NB4 (cell line): ENCODE results near the gene FXYD5.
A peak's percentile ranks its signal among the peaks of the same experiment; 100 is the strongest.
"Not testable (repeated sequence)": the region's sequence is repeated elsewhere in the genome, so short reads cannot be mapped to it uniquely, and the experiment has no call there.

Source experiments
- DNase-seq: peaks from one replicate; pipeline ENCODE4 v3.0.0; 2010; ENCODE audit warnings: low read depth
- H3K4me3 ChIP-seq: one replicate; pipeline ENCODE4 v1.5.1; 2011; ENCODE audit warnings: mild to moderate bottlenecking, low read depth, low read length, moderate library complexity
- MYC ChIP-seq: IDR thresholded peaks from 2 replicates; pipeline ENCODE4 v1.6.1; 2011; ENCODE audit warnings: low read depth, low read length
- POLR2A ChIP-seq: IDR thresholded peaks from 2 replicates; pipeline ENCODE4 v1.6.1; 2011; ENCODE audit warnings: mild to moderate bottlenecking; ENCODE audit not compliant: insufficient read length; ENCODE audit errors: extremely low read depth
- TF ChIP-seq, protein P1 (sequence below): IDR thresholded peaks from 2 replicates; pipeline ENCODE4 v1.6.1; 2011; ENCODE audit warnings: low read depth, low read length
- TF ChIP-seq, protein P2 (sequence below): IDR thresholded peaks from one replicate; pipeline ENCODE4 v1.5.1; 2012; ENCODE audit warnings: low read depth, low read length

FXYD5 gene

DNA sequence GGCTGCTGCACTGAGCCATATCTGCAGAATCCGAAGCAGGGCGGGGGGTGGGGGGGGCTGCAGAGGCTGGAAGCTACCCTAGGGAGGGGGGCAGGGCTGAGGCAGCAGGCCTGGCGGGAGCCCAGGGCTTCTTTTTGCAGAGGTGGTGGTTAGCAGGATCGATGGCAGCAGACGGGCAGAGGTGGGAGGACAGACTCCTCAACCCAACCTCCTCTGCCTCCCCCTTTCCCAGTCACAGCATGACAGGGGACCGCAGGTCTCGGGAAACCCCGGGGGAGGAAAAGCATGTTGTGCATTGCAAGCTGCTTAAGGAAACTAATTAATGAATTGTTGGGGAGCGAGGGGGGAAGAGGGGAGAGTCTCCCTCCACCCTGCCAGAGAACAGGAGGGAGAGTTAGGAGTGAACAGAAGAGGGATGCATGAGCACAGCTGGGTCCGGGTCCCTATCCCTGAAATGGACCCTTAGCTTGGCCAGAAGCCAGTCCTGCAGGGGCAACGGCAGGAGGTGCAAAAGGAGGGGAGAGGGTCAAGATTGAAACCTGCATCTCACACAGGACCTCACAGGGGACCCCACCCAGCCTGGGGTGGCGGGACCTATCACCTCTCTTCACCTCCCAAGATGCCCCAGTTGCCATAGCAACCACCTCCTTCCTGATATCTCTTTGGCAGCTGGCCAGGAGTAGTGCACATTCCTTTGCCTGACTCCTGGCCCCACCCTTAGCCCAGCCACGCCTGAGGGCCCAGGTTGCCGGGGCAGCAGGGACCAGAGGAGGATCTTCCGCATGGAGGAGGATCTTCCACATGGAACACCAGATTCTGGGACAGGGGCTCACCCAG is 9.7 kb upstream of the FXYD5 start:
- TF ChIP-seq, protein P1, sequence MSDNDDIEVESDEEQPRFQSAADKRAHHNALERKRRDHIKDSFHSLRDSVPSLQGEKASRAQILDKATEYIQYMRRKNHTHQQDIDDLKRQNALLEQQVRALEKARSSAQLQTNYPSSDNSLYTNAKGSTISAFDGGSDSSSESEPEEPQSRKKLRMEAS, result no peak
- TF ChIP-seq POLR2A (no peak), MYC (no peak)
- TF ChIP-seq, protein P2, sequence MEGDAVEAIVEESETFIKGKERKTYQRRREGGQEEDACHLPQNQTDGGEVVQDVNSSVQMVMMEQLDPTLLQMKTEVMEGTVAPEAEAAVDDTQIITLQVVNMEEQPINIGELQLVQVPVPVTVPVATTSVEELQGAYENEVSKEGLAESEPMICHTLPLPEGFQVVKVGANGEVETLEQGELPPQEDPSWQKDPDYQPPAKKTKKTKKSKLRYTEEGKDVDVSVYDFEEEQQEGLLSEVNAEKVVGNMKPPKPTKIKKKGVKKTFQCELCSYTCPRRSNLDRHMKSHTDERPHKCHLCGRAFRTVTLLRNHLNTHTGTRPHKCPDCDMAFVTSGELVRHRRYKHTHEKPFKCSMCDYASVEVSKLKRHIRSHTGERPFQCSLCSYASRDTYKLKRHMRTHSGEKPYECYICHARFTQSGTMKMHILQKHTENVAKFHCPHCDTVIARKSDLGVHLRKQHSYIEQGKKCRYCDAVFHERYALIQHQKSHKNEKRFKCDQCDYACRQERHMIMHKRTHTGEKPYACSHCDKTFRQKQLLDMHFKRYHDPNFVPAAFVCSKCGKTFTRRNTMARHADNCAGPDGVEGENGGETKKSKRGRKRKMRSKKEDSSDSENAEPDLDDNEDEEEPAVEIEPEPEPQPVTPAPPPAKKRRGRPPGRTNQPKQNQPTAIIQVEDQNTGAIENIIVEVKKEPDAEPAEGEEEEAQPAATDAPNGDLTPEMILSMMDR, result no peak
- no peak overlapping the region for H3K4me3 ChIP-seq
- peak; percentile 29 for DNase-seq

DNA sequence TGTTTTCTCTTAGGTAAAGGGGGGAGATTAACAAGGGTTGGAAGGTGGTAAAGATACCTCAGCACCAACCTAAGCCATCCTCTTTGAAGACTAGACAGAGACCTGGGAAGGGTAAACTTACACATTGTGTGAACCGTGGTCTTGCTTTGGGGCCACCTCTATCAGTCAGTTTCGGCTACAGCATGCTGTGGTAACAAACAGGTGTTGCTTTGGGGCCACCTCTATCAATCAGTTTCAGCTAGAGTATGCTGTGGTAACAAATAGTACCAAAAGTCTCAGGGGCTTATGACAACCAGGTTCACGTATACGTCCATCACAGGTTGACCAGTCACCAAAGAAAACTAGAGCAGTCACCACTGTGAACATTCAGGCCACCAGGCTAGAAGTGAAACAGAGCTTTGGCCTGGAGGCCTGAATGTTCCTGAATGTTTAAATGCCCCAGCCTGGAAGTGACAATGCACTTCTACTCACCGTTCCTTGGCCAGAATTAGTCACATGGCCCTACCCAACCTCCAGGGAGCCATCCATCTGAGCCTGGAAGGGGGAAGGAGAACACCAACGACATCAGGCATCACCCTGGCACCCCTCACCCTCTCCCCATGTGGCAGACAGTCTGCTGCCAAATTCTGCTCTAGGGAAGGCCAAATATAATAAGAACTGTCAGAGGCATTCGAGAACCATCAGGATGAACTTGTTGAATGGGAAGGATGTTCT is 7.6 kb upstream of the FXYD5 start:
- TF ChIP-seq POLR2A (no peak), MYC (no peak)
- TF ChIP-seq, protein P2, result no peak
- TF ChIP-seq, protein P1, result no peak
- H3K4me3 ChIP-seq, result no peak overlapping the region
- DNase-seq, result no peak

DNA sequence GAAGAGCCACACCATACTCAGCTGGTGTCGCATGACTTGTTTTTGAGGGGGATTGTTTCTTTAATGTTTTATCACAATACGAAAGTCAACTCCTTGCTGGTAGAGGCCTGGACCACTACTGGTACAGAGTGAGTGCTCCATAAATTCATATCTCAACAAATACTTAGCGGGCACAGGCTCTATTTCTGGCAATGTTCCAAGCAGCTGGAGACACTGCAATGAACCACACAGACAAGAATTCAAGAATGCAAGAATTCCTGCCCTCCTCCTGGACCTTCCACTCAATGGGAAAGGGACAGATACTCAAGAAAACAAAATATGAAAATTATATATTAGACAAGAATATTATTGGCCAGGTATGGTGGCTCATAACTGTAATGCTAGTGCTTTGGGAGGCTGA is 5.1 kb upstream of the FXYD5 start:
- no peak overlapping the region for H3K4me3 ChIP-seq
- TF ChIP-seq, protein P1, result no peak
- TF ChIP-seq MYC, result no peak
- TF ChIP-seq POLR2A, result no peak
- TF ChIP-seq, protein P2, result no peak
- no peak for DNase-seq

DNA sequence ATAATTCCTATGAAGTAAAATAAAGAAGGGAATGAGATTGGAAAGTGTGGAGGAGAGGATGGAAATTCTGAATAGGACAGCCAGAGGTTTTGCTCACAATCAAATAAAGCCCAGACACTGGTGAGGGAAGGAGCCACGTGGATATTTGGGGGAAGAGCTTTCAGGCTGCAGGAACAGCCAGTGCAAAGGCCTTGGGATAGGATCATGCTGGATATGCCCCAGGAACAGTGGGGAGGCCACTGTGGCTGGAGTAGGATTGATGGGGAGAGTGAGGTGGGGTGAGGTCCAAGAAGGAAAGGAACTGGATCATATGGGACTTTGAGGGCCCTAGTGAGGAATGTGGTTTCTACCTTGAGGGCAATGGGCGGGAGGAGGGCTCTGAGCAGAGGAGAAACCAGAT is 4.1 kb upstream of the FXYD5 start:
- TF ChIP-seq, protein P2, result no peak
- TF ChIP-seq POLR2A (no peak), MYC (no peak)
- TF ChIP-seq, protein P1, result no peak
- DNase-seq, result no peak
- H3K4me3 ChIP-seq, result no peak overlapping the region

DNA sequence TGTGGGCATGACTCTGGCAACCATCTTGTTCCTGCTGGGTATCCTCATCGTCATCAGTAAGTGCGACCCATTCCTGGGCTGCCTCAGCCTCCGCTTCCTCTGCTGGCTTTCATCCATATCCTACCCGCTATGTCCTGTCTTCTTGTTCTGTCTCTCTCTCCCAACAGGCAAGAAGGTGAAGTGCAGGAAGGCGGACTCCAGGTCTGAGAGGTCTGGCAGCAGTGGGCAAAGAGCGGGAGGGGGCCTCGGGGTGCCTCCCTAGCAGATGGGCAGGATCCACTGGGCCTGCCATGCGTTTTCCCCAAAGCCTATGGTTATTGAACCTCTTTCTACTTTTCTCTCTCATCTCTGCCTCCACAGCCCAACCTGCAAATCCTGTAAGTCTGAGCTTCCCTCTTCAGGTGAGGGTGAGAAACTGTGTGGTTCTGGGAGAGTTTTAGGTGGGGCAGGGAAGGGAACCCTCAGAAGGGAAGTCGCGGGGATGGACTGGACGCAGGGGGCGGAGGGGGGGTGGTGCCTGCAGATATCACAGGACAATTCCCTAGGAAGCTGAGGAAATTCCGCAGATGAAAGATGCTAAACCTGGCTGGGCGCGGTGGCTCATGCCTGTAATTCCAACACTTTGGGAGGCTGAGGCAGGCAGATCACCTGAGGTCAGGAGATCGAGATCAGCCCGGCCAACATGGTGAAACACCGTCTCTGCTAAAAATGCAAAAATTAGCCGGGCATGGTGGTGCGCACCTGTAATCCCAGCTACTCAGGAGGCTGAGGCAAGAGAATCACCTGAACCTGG is 3.1 kb upstream of the FXYD5 start:
- no peak for DNase-seq
- no peak for TF ChIP-seq POLR2A
- TF ChIP-seq, protein P1, result no peak
- TF ChIP-seq MYC, result no peak
- TF ChIP-seq, protein P2, result no peak
- no peak overlapping the region for H3K4me3 ChIP-seq

DNA sequence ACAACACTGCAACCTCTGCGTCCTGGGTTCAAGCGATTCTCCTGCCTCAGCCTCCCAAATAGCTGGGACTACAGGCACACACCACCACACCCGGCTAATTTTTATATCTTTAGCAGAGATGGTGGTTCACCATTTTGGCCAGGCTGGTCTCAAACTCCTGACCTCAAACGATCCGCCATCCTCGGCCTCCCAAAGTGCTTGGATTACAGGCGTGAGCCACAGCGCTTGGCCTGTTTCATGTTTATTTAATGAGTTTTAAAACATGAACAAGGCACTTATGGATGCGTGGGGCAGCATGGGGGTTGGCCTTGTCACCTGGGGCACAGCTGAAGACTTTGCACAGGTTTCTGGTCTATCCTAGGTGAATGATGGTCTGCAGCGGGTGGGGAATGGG is 1.4 kb upstream of the FXYD5 start:
- not testable (repeated sequence) for H3K4me3 ChIP-seq, DNase-seq
